Stimulated activated CD8-positive, alpha-beta memory T cell treated with anti-CD3 and anti-CD28 coated beads, Interleukin-2, amount 100 ng/mL, for 1 hour (primary cell): Measurements from ENCODE around the gene VWA8.
"Not testable (repeated sequence)": the region's sequence is repeated elsewhere in the genome, so short reads cannot be mapped to it uniquely, and the experiment has no call there.

ENCODE experiments used
- DNase-seq, 2 donors: peaks; one replicate each; pipeline ENCODE4 v3.0.0-alpha.2; 2020; ENCODE audit warnings: low read depth in 2 of 2

The VWA8 gene

GRCh38 chr13:41966671-41967070 is 5.8 kb upstream of the VWA8 start:
- no peak for DNase-seq

- DNase-seq, result no peak
Observed at GRCh38 chr13:41962994-41963393, 2.1 kb upstream of the VWA8 start.

- DNase-seq, result no peak
Observed at GRCh38 chr13:41961466-41961760, 504 bp upstream of the VWA8 start.

GRCh38 chr13:41960211-41960636 is 685 bp downstream of the VWA8 start:
- no peak for DNase-seq

GRCh38 chr13:41956272-41956671 is 4.6 kb downstream of the VWA8 start:
- no peak for DNase-seq

- DNase-seq, result no peak
Observed at GRCh38 chr13:41955605-41956004, 5.3 kb downstream of the VWA8 start.

- DNase-seq, result no peak
Observed at GRCh38 chr13:41954226-41954625, 6.7 kb downstream of the VWA8 start.

GRCh38 chr13:41952749-41953148 is 8.2 kb downstream of the VWA8 start:
- no peak for DNase-seq

- not testable (repeated sequence) for DNase-seq
Observed at GRCh38 chr13:41949104-41949503, 11.8 kb downstream of the VWA8 start.

- no peak for DNase-seq
Observed at GRCh38 chr13:41945926-41946325, 15.0 kb downstream of the VWA8 start.

- DNase-seq, result no peak
Observed at GRCh38 chr13:41944635-41945397, 16.1 kb downstream of the VWA8 start.

GRCh38 chr13:41944229-41944628 is 16.7 kb downstream of the VWA8 start:
- DNase-seq, result no peak

- no peak for DNase-seq
Observed at GRCh38 chr13:41942462-41943094, 18.3 kb downstream of the VWA8 start.

GRCh38 chr13:41941174-41941573 is 19.7 kb downstream of the VWA8 start:
- DNase-seq, result no peak

- no peak for DNase-seq
Observed at GRCh38 chr13:41939398-41939797, 21.5 kb downstream of the VWA8 start.

GRCh38 chr13:41938918-41939317 is 22.0 kb downstream of the VWA8 start:
- DNase-seq, result no peak

- DNase-seq, result no peak
Observed at GRCh38 chr13:41937388-41937787, 23.5 kb downstream of the VWA8 start.

GRCh38 chr13:41935501-41935900 is 25.4 kb downstream of the VWA8 start:
- no peak for DNase-seq

- no peak for DNase-seq
Observed at GRCh38 chr13:41934994-41935393, 25.9 kb downstream of the VWA8 start.

- no peak for DNase-seq
Observed at GRCh38 chr13:41934120-41934519, 26.8 kb downstream of the VWA8 start.

GRCh38 chr13:41931337-41931736 is 29.6 kb downstream of the VWA8 start:
- no peak for DNase-seq

GRCh38 chr13:41930154-41930553 is 30.8 kb downstream of the VWA8 start:
- DNase-seq, result no peak

GRCh38 chr13:41928323-41928722 is 32.6 kb downstream of the VWA8 start:
- DNase-seq, result no peak

GRCh38 chr13:41925014-41925413 is 35.9 kb downstream of the VWA8 start:
- DNase-seq, result no peak
